DOHH2 (cell line): ENCODE measurements around the gene COL9A3.

ENCODE experiments used
- H3F3A ChIP-seq: fragments of 200-600 bp; sonication (generic), shearing (Covaris generic); 2 replicates; pipeline ENCODE4 v1.6.0; 2016; ENCODE audit warnings: antibody characterized with exemption, mild to moderate bottlenecking; ENCODE audit not compliant: control insufficient read depth, insufficient read depth
- H3K27ac ChIP-seq: fragments of 200-600 bp; sonication (generic); 2 replicates; pipeline ENCODE4 v1.5.1; 2014; ENCODE audit warnings: low read depth, mild to moderate bottlenecking, low read length, moderate library complexity
- H3K27me3 ChIP-seq: fragments of 200-600 bp; sonication (generic); 2 replicates; pipeline ENCODE4 v1.6.1; 2014; ENCODE audit warnings: mild to moderate bottlenecking, low read length, mixed read lengths; ENCODE audit not compliant: control insufficient read depth
- H3K36me3 ChIP-seq: fragments of 200-600 bp; sonication (generic); 2 replicates; pipeline ENCODE4 v1.6.1; 2014; ENCODE audit warnings: mild to moderate bottlenecking, low read length, moderate library complexity, mixed read lengths; ENCODE audit not compliant: control insufficient read depth
- H3K4me1 ChIP-seq: fragments of 200-600 bp; sonication (generic); 2 replicates; pipeline ENCODE4 v1.6.1; 2014; ENCODE audit warnings: mild to moderate bottlenecking, low read length, mixed read lengths; ENCODE audit not compliant: control insufficient read depth
- H3K4me2 ChIP-seq: fragments of 200-600 bp; sonication (generic); 2 replicates; pipeline ENCODE4 v1.6.0; 2014; ENCODE audit warnings: mild to moderate bottlenecking, low read length, moderate library complexity
- H3K4me3 ChIP-seq: fragments of 200-600 bp; sonication (generic); 2 replicates; pipeline ENCODE4 v1.5.1; 2014; ENCODE audit warnings: mild to moderate bottlenecking, low read length, mixed read lengths
- H3K79me2 ChIP-seq: fragments of 200-600 bp; sonication (generic); 2 replicates; pipeline ENCODE4 v1.6.1; 2014; ENCODE audit warnings: mild to moderate bottlenecking, low read length, mixed read lengths; ENCODE audit not compliant: control insufficient read depth
- H3K9me2 ChIP-seq: fragments of 200-600 bp; sonication (generic); replicated peaks from 2 replicates; pipeline ENCODE4 v1.6.1; 2014; ENCODE audit warnings: mild to moderate bottlenecking, low read length, mixed read lengths; ENCODE audit not compliant: control insufficient read depth
- H3K9me3 ChIP-seq: fragments of 200-600 bp; sonication (generic); 2 replicates; pipeline ENCODE4 v1.6.1; 2014; ENCODE audit warnings: antibody characterized with exemption, low read length, mixed read lengths; ENCODE audit not compliant: control insufficient read depth, insufficient read depth
- H4K20me1 ChIP-seq: fragments of 200-600 bp; sonication (generic); 2 replicates; pipeline ENCODE4 v1.6.0; 2014; ENCODE audit warnings: low read depth, mild to moderate bottlenecking, antibody characterized with exemption, low read length, moderate library complexity; ENCODE audit not compliant: control insufficient read depth, insufficient read depth
- CTCF ChIP-seq: fragments of 200-600 bp; sonication (generic); IDR thresholded peaks from one replicate; pipeline ENCODE4 v1.5.1; 2014; ENCODE audit warnings: antibody characterized with exemption, mild to moderate bottlenecking, low read depth, low read length; ENCODE audit not compliant: poor library complexity, severe bottlenecking
- EZH2phosphoT487 ChIP-seq: fragments of 200-600 bp; sonication (generic); IDR thresholded peaks from 2 replicates; pipeline ENCODE4 v1.6.1; 2017; ENCODE audit warnings: borderline replicate concordance, mild to moderate bottlenecking, antibody characterized with exemption, low read length, moderate library complexity, mixed read lengths

COL9A3 gene

DNA sequence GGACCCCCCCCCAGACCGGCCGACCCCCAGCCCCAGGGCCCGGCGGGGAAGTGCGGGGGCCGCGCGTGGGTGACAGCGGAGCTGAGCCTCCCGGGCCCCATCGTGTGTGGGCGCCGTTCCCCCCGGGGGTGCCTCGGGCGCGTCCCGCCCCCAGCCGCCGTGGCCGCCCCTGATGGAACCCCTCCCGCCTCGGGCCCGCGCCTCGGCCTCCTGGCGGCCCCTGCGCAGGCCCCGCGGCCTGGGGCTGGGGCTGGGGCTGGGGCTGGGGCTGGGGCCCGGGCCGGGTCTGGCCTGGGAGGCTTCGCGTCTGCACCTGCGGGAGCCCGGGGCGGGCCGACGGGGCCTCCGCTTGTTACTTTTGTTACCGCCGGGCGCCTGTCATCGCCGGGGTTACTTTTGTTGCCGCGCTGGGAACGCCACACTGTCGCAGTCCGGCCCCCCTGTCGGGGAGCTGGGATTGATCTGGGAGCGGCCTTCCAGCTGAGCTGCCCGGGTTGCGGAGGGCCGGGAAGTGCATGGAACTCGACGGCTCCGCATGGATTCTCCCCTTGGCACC, 11.6 kb upstream of the COL9A3 start:
- peak overlapping the region; percentile 90 for H3K4me2 ChIP-seq
- H3K79me2 ChIP-seq: peaks cover 41% of the 10 kb centered on the region
- TF ChIP-seq EZH2phosphoT487 (no peak), CTCF (no peak)
- H3K27ac ChIP-seq: peak overlapping the region; percentile 47
- H3K9me2 ChIP-seq: no peaks in the 10 kb centered on the region
- H3K27me3 ChIP-seq: no peaks in the 10 kb centered on the region
- peak overlapping the region; percentile 79 for H3K4me3 ChIP-seq
- no peaks in the 10 kb centered on the region for H3K9me3 ChIP-seq
- peaks cover 13% of the 10 kb centered on the region for H4K20me1 ChIP-seq
- H3K36me3 ChIP-seq: peaks cover 55% of the 10 kb centered on the region
- H3F3A ChIP-seq: 0 out of 2 replicates have a peak, but pooled peaks cover 2% of the 10 kb centered on the region
- peaks cover 33% of the 10 kb centered on the region for H3K4me1 ChIP-seq

DNA sequence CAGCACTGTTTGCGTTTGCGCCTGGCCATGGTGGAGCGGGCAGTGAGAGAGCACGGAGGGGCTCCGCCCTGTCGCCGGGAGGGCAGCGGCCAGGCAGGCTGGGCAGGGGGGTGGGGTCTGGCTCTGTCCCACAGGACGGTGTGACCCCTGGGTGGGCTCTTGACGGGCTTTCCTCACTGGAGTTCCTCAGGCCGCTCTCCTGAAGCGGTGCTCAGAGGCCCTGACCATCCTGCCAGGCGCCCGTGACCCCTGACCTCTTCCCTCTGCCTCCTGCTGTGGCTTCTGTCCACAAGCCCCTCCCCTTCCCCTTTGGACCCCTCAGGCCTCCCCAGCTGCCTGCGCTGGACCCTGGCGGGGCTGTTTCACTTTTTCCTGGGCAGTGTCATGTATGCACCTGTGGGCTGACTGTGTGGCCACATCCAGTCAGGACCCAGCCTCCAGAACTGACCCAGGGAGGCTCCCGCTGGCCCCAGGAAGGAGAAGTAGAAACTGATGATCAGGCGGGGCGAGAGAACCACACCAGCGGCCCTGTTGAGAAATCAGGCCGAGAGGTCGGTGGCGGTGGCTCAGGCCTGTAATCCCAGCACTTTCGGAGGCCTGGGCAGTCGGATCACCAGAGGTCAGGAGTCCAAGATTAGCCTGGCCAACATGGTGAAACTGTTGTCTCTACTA, 11.0 kb upstream of the COL9A3 start:
- Histone ChIP-seq H4K20me1 (peaks cover 14% of the 10 kb centered on the region), H3K36me3 (peaks cover 54% of the 10 kb centered on the region), H3K4me2 (peak overlapping the region; percentile 90), H3K4me3 (peak overlapping the region; percentile 79), H3K79me2 (peaks cover 41% of the 10 kb centered on the region), H3F3A (0 out of 2 replicates have a peak, but pooled peaks cover 2% of the 10 kb centered on the region), H3K4me1 (peaks cover 33% of the 10 kb centered on the region), H3K9me2 (no peaks in the 10 kb centered on the region), H3K27ac (no peak overlapping the region), H3K27me3 (no peaks in the 10 kb centered on the region), H3K9me3 (no peaks in the 10 kb centered on the region)
- TF ChIP-seq EZH2phosphoT487 (no peak), CTCF (no peak)

GRCh38 chr20:62806383-62807050, 10.3 kb upstream of the COL9A3 start:
- Histone ChIP-seq H4K20me1 (peaks cover 14% of the 10 kb centered on the region), H3K9me2 (no peaks in the 10 kb centered on the region), H3K27ac (no peak overlapping the region), H3K4me3 (peak overlapping the region; percentile 79), H3K4me1 (peaks cover 33% of the 10 kb centered on the region), H3K79me2 (peaks cover 41% of the 10 kb centered on the region), H3K36me3 (peaks cover 52% of the 10 kb centered on the region), H3K27me3 (no peaks in the 10 kb centered on the region), H3K4me2 (peak overlapping the region; percentile 90), H3K9me3 (no peaks in the 10 kb centered on the region), H3F3A (0 out of 2 replicates have a peak, but pooled peaks cover 2% of the 10 kb centered on the region)
- TF ChIP-seq CTCF: no peak
- TF ChIP-seq EZH2phosphoT487: no peak
